Stimulated activated naive CD4-positive, alpha-beta T cell treated with Interleukin-2 at 50 U/mL for 16 hours (primary cell): ENCODE measurements around the gene FRMD4A.

Source experiments
- DNase-seq: peaks from one replicate; lab custom pipeline; 2025; lab: John Stamatoyannopoulos, UW

Gene FRMD4A

DNA sequence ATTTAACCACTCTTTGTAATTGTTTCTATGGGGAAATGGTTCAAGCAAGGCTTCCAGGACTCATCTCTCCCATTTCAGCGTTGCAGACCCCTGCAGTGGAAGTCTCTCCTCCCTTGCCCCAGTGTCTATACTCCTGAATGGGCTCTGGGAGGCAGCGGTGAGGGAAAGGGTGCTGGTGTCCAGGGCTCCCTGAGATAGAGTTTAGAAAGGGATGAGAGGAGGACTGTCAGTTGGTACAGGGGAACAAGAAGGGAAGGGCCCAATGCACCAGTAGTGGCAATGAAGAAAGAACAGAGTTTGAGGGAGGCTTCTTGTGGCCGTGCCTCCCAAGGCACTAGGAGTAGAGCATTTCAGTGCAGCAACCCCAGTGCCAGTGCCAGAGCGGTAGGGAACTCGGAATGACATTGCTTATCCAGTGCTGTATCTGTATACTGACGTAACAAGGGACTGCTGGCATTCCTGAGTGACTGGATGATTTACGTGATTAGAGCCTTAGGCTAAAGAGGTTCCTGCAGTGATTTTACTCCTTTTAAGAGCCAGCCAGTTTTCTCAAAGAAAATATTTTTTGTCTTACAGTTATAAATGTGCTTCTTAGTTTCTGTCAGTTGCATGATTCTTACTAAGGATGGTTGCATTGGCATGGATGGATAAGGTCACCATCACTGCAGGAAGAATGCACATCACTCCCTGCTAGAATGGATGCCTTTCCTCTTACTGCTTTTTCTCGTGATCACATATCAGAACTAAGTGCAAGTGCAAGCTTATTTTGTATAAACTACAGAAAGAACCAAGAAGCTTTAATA is 716.0 kb downstream of the FRMD4A start:
- DNase-seq = no peak

DNA sequence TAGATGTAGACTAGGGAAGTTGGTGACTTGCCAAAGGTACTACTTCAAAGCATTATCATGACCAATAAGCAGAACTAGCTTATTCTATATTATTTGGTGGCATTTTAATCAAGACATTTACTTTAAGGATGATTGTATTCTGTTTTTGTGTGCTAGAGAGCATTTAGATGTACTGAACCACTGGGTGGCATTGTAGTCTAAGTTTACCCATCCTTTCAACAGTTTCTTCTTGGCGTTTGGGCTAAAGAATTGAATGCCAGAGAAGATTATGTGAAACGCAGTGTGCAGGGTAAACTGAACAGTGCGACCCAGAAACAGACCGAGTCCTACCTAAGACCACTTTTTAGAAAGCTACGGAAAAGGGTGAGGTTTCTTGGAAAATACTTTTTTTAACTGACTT is 717.2 kb downstream of the FRMD4A start:
- DNase-seq = no peak

DNA sequence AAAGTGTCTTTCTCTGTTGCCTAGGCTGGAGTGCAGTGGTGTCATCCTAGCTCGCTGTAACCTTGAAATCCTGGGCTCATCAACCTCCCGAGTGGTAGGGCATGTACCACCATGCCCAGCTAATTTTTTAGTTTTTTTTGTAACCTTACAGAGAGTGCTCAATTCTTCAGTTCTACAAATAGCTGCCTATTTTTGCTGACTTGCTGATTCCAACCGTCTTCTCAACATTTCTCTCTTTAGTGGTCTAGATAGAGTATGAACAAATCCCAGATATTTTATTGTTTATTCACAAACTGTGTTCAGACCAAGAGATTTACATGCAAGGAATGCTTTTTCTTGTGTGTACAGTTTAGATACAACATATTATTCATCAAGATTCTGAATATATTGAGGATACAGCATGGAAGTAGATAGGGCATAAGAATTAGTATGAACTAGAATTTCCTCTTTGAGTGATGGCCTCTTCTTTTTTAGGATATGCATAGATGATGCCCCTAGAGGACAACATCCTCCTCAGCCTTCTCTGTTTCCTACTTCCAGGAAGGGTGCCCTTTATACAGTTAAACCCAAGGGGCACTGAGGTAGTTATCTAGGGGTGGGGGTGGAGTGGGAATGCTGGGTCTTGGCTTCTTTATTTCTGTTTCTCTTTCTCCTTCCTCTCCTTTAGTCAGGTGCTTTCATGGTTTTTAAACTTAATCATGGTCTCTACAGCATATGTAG is 717.9 kb downstream of the FRMD4A start:
- no peak for DNase-seq

DNA sequence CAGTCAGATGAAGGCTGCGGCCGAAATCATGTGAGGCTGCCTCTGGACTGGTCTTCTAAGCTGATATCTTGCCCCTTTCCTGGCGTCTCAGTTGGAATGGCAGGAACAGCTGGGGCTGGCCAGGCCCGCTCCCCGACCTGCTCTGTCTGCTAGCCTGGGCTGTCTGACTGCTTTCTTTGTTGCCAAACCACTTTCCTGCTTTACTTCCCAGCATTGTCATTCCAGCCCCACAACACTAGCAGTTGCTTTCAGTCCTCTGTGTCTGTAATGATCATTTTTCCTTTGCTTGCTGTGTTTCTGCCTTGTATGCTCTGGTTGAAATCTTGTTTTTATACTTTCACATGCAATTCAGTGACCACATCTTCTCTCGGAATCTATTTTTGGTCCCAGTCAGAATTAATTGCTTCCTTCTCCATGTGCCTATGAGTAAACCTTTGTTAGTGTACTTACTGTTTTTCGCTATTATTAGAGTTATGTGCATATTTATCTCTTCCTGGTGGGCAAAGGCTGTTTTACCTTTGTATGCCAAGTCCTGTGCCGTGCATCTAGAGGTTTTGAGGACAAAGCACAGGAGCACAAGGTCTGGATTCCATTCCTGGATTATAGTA is 722.4 kb downstream of the FRMD4A start:
- DNase-seq = no peak

DNA sequence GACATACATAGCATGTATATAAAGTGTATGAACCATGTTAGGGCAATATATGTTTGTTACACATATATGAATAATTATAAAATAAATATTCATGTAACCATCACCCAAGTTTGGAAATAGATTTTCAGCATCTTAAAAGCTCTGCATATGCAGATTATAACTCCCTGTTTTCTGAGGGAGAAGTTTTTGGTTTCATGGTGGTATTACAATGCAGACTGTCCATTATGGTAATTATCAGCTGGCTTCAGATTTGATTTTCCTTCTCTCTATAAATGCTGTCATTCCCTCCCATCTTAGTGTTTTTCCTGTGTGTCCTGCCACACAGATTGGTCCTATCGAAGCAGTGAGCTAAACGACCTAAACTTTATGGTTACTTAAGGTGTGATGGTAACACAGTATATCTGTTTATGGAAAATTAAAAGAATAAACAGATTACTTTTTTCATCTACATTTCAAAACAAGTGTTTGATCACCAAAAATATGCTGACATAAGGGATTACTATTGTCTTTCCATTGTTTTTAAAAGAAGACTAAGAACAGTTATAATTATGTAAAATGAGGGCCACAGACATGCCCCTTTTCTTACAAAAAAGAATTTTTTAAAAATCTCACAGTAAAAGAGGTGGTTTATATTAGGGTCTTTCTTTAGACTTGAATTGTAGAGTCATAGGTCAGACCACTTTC is 726.2 kb downstream of the FRMD4A start:
- no peak for DNase-seq

DNA sequence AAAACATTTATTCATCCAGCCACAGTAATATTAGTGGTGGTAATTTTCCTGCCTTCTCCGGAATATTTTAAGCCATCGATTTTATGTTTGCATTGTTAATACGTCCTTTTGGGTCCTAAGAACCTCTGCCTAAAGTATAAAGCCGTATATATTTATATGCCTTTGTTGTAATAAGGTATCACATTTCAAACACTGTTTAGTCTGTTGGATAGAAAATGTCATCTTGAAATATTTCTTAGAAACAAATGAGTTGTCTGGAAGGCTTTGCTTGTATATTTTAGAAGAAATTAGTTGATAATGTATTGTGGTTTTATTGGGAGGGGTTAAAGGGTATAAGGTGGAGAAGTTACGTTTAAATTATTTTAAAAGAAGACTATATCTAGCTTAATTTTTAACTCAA is 732.8 kb downstream of the FRMD4A start:
- no peak for DNase-seq

DNA sequence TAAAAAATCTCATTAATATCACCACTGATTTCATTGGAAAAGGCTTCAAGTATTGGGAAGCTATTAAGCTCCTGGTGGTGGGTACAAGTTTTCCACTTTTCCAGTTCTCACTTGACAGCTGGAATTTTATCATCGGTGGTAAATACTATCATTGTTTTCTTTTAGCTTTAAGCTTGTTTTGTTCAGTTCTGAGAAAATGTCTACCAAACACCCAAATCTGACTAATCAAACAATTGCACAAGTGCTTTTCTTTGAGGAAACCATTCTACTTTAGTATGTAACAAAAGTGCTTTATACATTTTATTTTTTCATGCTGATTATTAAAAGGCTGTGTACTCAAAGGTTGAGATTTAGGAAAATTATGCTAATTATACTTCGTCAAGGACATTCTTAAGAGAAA is 736.1 kb downstream of the FRMD4A start:
- DNase-seq = no peak
